ENCODE measurements around the gene AK9. TPM values are rescaled to one million over a fixed set of nuclear protein-coding genes. Genes with fewer than 3 reads are reported as not detected.

AK9 gene
- polyA plus RNA-seq, 1 of the 3 experiments (the other 2 are of a cell fraction), result 0.76 TPM

- peak overlapping the region; percentile 44 for H2AFZ ChIP-seq (ENCODE audit: low read depth)
- POLR2A ChIA-PET, result no interaction called here
- no peaks in the 10 kb centered on the region for H4K20me1 ChIP-seq (ENCODE audit: insufficient read depth)
- H3K27me3 ChIP-seq (ENCODE audit: insufficient read depth), result no peaks in the 10 kb centered on the region
- peak overlapping the region; percentile 68 for H3K4me2 ChIP-seq
- TF ChIP-seq RXRA (IDR thresholded peaks at IDR 0.05; ENCODE audit: borderline replicate concordance, low read depth) (no peak), GABPA (IDR thresholded peaks at IDR 0.05; ENCODE audit: low read depth) (no peak), CHD2 (IDR thresholded peaks at IDR 0.05; ENCODE audit: low read length, partially characterized antibody) (no peak), RCOR1 (IDR thresholded peaks at IDR 0.05; ENCODE audit: low read length) (no peak), EP300 (IDR thresholded peaks at IDR 0.05; ENCODE audit: borderline replicate concordance in 1 of 2, low read depth in 1 of 2, low read length in 1 of 2) (no peak), POLR2AphosphoS5 (IDR thresholded peaks at IDR 0.05; ENCODE audit: low read depth, low read length) (no peak), IRF3 (IDR thresholded peaks at IDR 0.05; ENCODE audit: low read depth, low read length) (no peak), TAF1 (IDR thresholded peaks at IDR 0.05; ENCODE audit: borderline replicate concordance, low read depth, low read length) (no peak), PBX3 (IDR thresholded peaks at IDR 0.05) (no peak), SIN3A (IDR thresholded peaks at IDR 0.05; ENCODE audit: borderline replicate concordance, low read depth, low read length) (no peak), YY1 (IDR thresholded peaks at IDR 0.05; ENCODE audit: low read depth) (no peak), RAD21 (IDR thresholded peaks at IDR 0.05; ENCODE audit: low read length) (no peak), EZH2phosphoT487 (IDR thresholded peaks at IDR 0.05; ENCODE audit: borderline replicate concordance, low read depth) (no peak), TCF12 (IDR thresholded peaks at IDR 0.05) (no peak), USF1 (IDR thresholded peaks at IDR 0.05; ENCODE audit: borderline replicate concordance, low read depth) (no peak)
- no peaks in the 10 kb centered on the region for H3K9me2 ChIP-seq
- DNase-seq, result no peak
- peaks cover 4% of the 10 kb centered on the region for H3F3A ChIP-seq (replicated peaks; ENCODE audit: insufficient read depth)
- no peaks in the 10 kb centered on the region for H3K9me3 ChIP-seq
- no peak overlapping the region for H3K27ac ChIP-seq (ENCODE audit: low read depth in 2 of 2, low read length in 1 of 2)
- whole genome bisulfite sequencing (ENCODE audit: low lambda C conversion rate), result 34% methylated on average over 6 of the region's 6 CpGs
- H3K4me1 ChIP-seq (ENCODE audit: control insufficient read depth in 1 of 2, insufficient read depth in 2 of 2, low read depth in 1 of 2, low read length in 1 of 2), result peaks cover 0 to 23% of the 10 kb centered on the region in 2 experiments; a peak in 1 of 4 replicates
- H3K4me3 ChIP-seq (ENCODE audit: low read depth in 2 of 2, low read length in 1 of 2), result peak overlapping the region; percentile 26 to 31; a peak in 2 of 4 replicates
- H3K9ac ChIP-seq, result no peak overlapping the region
- H3K79me2 ChIP-seq (ENCODE audit: insufficient read depth), result no peaks in the 10 kb centered on the region
- CTCF ChIA-PET, result interaction anchor here (1.1 kb wide), 1 partner anchor 12 kb away, joined by 3 read pairs; no protein-coding TSS in a partner anchor
- H3K36me3 ChIP-seq (replicated peaks in 1 of 2; ENCODE audit: control insufficient read depth in 1 of 2, insufficient read depth in 2 of 2, low read length in 1 of 2), result no peaks in the 10 kb centered on the region
These were observed 175.1 kb downstream of the AK9 start for GRCh38 chr6:109515781-109516409.
